ENCODE data around the gene TELO2.

The TELO2 gene

GRCh38 chr16:1520461-1520860 is 27.3 kb downstream of the TELO2 start:
- no peak for TF ChIP-seq CTCF (IDR thresholded peaks at IDR 0.05; ENCODE audit: borderline replicate concordance, insufficient read depth, low read depth, low read length)

GRCh38 chr16:1523581-1524245 is 30.6 kb downstream of the TELO2 start:
- no peak overlapping the region for H3K4me3 ChIP-seq (ENCODE audit: low read depth, low read length)
- no peak for TF ChIP-seq CTCF (IDR thresholded peaks at IDR 0.05; ENCODE audit: borderline replicate concordance, insufficient read depth, low read depth, low read length)

More at GRCh38 chr16:1520461-1520860, 27.3 kb downstream of the TELO2 start:
- no peak overlapping the region for H3K4me3 ChIP-seq (ENCODE audit: low read depth, low read length)

- TF ChIP-seq CTCF (IDR thresholded peaks at IDR 0.05; ENCODE audit: borderline replicate concordance, insufficient read depth, low read depth, low read length), result no peak
- H3K4me3 ChIP-seq (ENCODE audit: low read depth, low read length), result no peak overlapping the region
Observed at GRCh38 chr16:1524366-1524765, 31.2 kb downstream of the TELO2 start.

- no peak for TF ChIP-seq CTCF (IDR thresholded peaks at IDR 0.05; ENCODE audit: borderline replicate concordance, insufficient read depth, low read depth, low read length)
- H3K4me3 ChIP-seq (ENCODE audit: low read depth, low read length), result no peak overlapping the region
Observed at GRCh38 chr16:1525871-1526607, 32.9 kb downstream of the TELO2 start.

- H3K4me3 ChIP-seq (ENCODE audit: low read depth, low read length), result no peak overlapping the region
- no peak for TF ChIP-seq CTCF (IDR thresholded peaks at IDR 0.05; ENCODE audit: borderline replicate concordance, insufficient read depth, low read depth, low read length)
Observed at GRCh38 chr16:1526608-1527555, 33.7 kb downstream of the TELO2 start.

- no peak for TF ChIP-seq CTCF (IDR thresholded peaks at IDR 0.05; ENCODE audit: borderline replicate concordance, insufficient read depth, low read depth, low read length)
- no peak overlapping the region for H3K4me3 ChIP-seq (ENCODE audit: low read depth, low read length)
Observed at GRCh38 chr16:1527836-1528811, 35.0 kb downstream of the TELO2 start.

All from GM12875 (cell line).